SK-N-MC (cell line): ENCODE data around the gene DTNA.
"Not testable (repeated sequence)": the region's sequence is repeated elsewhere in the genome, so short reads cannot be mapped to it uniquely, and the experiment has no call there.

Experiments
- DNase-seq: peaks from one replicate; pipeline ENCODE4 v3.0.0-alpha.2; 2011; ENCODE audit warnings: low read depth, low spot score
- H3K27ac ChIP-seq: fragments of 200-600 bp; sonication (generic); 2 replicates; pipeline ENCODE4 v1.5.1; 2016; ENCODE audit warnings: mixed run types
- H3K36me3 ChIP-seq: fragments of 200-600 bp; sonication (generic); 2 replicates; pipeline ENCODE4 v1.6.1; 2017; ENCODE audit warnings: antibody characterized with exemption, low read length, mixed read lengths; ENCODE audit not compliant: insufficient read depth
- H3K4me3 ChIP-seq: fragments of 200-600 bp; sonication (generic); 2 replicates; pipeline ENCODE4 v1.5.1; 2016
- H3K9ac ChIP-seq: fragments of 200-600 bp; sonication (generic); 2 replicates; pipeline ENCODE4 v1.8.0; 2017; ENCODE audit warnings: mixed run types, mixed read lengths; ENCODE audit not compliant: insufficient read length
- H3K9me3 ChIP-seq: fragments of 200-600 bp; sonication (generic); 2 replicates; pipeline ENCODE4 v1.6.1; 2017; ENCODE audit warnings: low read depth, mild to moderate bottlenecking, antibody characterized with exemption, low read length, moderate library complexity, mixed read lengths
- EZH2 ChIP-seq: fragments of 200-600 bp; sonication (generic); IDR thresholded peaks from one replicate; pipeline ENCODE4 v1.6.1; 2017; ENCODE audit warnings: antibody characterized with exemption
- FOXP2 ChIP-seq: optimal IDR thresholded peaks from 2 replicates; pipeline ENCODE3; 2011; ENCODE audit warnings: mild to moderate bottlenecking, moderate library complexity; ENCODE audit not compliant: insufficient read depth; ENCODE audit errors: extremely low read length, control extremely low read depth
- POLR2AphosphoS5 ChIP-seq: IDR thresholded peaks from 2 replicates; pipeline ENCODE4 v1.6.1; 2012; ENCODE audit warnings: mild to moderate bottlenecking, low read depth, low read length, borderline replicate concordance

DTNA gene

DNA sequence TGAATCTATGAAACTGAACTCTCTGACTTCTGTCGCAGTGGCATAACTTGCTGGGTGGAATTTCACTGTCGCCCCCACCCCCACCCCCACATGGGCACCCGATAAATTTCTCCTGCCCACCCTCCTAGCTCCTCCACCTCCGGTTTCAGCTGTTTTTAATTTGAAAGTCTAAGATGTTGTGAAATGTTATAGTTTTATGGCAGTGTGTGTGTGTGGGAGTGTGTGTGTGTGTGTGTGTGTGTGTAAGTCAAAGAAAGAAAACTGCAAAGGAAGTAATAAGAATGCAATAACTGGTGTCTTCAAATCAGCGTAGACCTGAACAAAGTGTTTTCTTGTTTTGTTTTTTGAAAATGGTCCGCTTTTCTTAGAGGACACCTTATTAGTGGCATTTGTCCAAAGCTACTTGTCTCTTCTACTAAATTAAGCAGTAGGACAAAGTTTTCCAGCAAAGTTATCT is 388 bp downstream of the DTNA start:
- H3K9me3 ChIP-seq, result no peaks in the 10 kb centered on the region
- peak; percentile 44; the same call in 1 of the 2 replicates for TF ChIP-seq POLR2AphosphoS5
- no peak for TF ChIP-seq FOXP2
- no peak for TF ChIP-seq EZH2
- H3K4me3 ChIP-seq, result peak overlapping the region; percentile 85
- DNase-seq, result no peak
- peak overlapping the region; percentile 80 for H3K9ac ChIP-seq
- peak overlapping the region; percentile 98 for H3K27ac ChIP-seq
- H3K36me3 ChIP-seq, result no peaks in the 10 kb centered on the region; the same call in 1 of the 2 replicates

DNA sequence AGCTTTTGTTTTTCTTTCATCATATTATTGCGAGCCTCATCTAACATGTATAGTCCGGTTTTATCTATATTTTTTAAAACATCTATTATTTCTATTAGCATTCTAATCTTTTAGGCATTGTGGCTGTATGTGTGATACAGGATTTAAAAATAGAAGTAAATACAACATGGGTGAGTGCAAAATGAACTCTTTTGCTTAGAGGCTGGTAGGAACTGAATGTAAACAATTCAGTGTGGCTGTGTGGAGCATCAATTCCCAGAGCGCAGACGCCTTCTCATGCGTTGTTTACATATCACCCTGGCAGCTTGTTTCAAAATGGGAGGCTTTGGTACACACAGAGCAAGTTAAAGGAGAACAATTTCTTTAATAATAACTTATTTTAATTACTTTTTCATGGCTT is 836 bp downstream of the DTNA start:
- Histone ChIP-seq H3K9me3 (no peaks in the 10 kb centered on the region), H3K4me3 (peak overlapping the region; percentile 85), H3K36me3 (no peaks in the 10 kb centered on the region; the same call in 1 of the 2 replicates), H3K27ac (peak overlapping the region; percentile 98), H3K9ac (peak overlapping the region; percentile 80)
- no peak for TF ChIP-seq POLR2AphosphoS5
- TF ChIP-seq EZH2, result no peak
- TF ChIP-seq FOXP2, result peak; percentile 34
- DNase-seq, result no peak

DNA sequence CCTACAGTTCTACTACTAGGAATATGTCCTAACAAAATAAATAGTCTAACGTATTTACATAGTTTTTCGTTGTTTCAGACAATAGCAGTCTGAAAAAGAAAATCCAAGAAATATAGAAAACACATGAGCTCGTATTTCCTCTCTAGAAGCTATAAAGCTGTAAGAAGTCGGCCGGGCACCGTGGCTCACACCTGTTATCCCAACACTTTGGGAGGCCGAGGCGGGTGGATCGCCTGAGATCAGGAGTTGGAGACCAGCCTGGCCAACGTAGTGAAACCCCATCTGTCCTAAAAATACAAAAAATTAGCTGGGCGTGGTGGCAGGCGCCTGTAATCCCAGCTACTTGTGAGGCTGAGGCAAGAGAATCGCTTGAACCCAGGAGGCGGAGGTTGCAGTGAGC is 6.0 kb downstream of the DTNA start:
- not testable (repeated sequence) for H3K9me3 ChIP-seq, H3K4me3 ChIP-seq, DNase-seq, H3K27ac ChIP-seq, H3K36me3 ChIP-seq, H3K9ac ChIP-seq

DNA sequence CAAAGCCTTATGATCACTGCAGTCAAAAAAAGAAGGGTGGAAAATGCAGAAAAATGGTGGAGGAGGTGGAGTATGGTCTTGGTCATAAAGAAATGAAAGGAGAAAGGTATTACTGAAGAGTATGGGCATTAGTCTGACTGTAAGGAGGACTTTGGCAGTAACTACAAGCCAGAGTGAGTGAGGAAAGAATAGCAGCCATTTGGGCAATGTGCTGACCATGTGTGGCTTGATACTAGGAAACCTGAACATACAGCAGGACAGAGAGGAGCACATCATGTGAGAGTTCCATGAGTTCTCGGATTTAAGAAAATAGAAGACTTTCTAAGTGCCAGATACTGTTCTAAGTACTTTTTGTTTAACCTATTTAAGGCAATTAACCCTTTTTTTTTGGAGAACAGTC is 8.5 kb downstream of the DTNA start:
- DNase-seq, result no peak
- no peak overlapping the region for H3K27ac ChIP-seq
- H3K9me3 ChIP-seq, result no peaks in the 10 kb centered on the region
- no peak overlapping the region for H3K4me3 ChIP-seq
- TF ChIP-seq EZH2 (no peak), POLR2AphosphoS5 (no peak), FOXP2 (no peak)
- no peaks in the 10 kb centered on the region for H3K36me3 ChIP-seq
- no peak overlapping the region for H3K9ac ChIP-seq

DNA sequence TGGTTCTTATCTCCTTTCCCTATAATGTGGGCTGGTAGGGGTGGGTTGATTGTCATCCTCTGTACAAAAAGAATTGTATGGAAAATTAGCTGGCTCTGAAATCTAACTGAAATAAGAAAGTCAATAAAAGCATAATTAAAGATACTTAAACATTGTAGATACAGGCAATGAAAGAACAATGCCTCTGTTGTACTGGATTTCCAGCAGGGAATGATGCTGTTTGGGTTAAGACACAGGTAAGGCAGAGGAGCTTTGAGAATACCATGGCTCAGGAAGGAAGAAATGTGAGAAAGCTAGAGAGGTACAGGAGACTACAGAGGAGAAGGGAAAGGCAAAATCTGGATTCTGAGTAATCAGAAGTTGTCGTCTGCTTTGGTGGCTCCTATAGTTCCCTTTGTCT is 10.1 kb downstream of the DTNA start:
- DNase-seq, result no peak
- no peaks in the 10 kb centered on the region; the same call in 1 of the 2 replicates for H3K9me3 ChIP-seq
- no peak overlapping the region for H3K9ac ChIP-seq
- no peak for TF ChIP-seq POLR2AphosphoS5
- TF ChIP-seq EZH2, result no peak
- TF ChIP-seq FOXP2, result no peak
- no peak overlapping the region for H3K27ac ChIP-seq
- no peak overlapping the region for H3K4me3 ChIP-seq
- H3K36me3 ChIP-seq, result no peaks in the 10 kb centered on the region

DNA sequence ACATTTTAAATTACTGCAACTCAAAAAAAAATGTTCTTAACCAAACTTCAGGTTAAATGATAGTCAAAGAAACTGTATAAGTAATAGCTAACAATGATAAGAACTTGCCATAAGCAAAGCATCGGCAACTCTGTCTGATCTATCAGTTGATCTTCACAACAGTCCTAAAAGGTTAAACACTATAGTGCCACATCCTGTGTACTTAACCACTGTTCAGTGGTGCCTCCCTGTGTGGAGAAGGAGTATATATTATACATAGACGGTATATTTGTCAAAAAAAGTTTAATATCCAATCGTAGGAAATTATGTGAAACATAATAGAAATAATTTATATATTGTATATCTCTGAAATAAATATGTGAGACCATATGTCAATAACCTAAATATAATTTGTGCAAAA is 13.0 kb downstream of the DTNA start:
- DNase-seq, result no peak
- H3K9me3 ChIP-seq, result no peaks in the 10 kb centered on the region; the same call in 1 of the 2 replicates
- H3K36me3 ChIP-seq, result no peaks in the 10 kb centered on the region
- H3K4me3 ChIP-seq, result no peak overlapping the region
- no peak overlapping the region for H3K9ac ChIP-seq
- no peak for TF ChIP-seq EZH2
- TF ChIP-seq POLR2AphosphoS5, result no peak
- TF ChIP-seq FOXP2, result no peak
- no peak overlapping the region for H3K27ac ChIP-seq

DNA sequence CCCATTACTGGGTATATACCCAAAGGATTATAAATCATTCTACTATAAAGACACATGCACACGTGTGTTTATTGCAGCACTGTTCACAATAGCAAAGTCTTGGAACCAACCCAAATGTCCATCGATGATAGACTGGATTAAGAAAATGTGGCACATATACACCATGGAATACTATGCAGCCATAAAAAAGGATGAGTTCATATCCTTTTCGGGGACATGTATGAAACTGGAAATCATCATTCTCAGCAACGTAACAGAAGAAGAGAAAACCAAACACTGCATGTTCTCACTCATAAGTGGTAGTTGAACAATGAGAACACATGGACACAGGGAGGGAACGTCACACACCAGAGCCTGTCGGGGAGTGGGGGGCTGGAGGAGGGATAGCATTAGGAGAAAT is 15.6 kb downstream of the DTNA start:
- not testable (repeated sequence) for H3K27ac ChIP-seq, H3K36me3 ChIP-seq, H3K9ac ChIP-seq, H3K9me3 ChIP-seq, H3K4me3 ChIP-seq, DNase-seq

DNA sequence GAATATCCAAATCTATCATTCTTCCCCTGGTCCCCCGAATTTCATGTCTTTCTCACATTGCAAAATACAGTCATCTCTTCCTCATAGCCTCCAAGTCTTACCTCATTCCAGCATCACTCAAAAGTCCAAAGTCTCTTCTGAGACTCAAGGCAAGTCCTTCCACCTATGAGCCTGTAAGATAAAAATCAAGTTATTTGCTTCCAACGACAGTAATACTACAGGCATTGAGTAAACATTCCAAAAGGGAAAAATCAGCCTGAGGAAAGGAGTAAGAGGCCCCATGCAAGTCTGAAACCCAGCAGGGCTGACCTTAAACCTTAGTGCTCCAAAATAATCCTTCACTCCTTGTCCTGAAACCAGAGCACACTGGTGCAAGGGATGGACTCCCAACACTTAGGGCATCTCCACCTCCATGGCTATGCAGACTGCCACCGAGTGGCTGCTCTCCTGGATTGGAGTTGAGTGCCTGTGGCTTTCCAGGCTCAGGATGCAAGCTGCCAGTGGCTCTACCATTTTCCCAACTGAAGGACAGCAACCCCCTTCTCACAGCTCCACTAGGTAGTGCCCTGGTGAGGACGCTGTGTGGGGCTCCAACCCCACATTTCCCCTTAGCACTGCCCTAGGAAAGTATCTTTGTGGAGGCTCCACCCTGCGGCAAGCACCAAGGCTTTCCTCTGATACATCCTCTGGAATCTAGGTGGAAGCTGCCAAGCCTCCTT is 16.3 kb downstream of the DTNA start:
- Histone ChIP-seq H3K36me3 (no peaks in the 10 kb centered on the region), H3K27ac (no peak overlapping the region), H3K4me3 (no peak overlapping the region), H3K9ac (no peak overlapping the region), H3K9me3 (no peaks in the 10 kb centered on the region; the same call in 1 of the 2 replicates)
- no peak for TF ChIP-seq POLR2AphosphoS5
- no peak for TF ChIP-seq FOXP2
- TF ChIP-seq EZH2, result no peak
- DNase-seq, result no peak

DNA sequence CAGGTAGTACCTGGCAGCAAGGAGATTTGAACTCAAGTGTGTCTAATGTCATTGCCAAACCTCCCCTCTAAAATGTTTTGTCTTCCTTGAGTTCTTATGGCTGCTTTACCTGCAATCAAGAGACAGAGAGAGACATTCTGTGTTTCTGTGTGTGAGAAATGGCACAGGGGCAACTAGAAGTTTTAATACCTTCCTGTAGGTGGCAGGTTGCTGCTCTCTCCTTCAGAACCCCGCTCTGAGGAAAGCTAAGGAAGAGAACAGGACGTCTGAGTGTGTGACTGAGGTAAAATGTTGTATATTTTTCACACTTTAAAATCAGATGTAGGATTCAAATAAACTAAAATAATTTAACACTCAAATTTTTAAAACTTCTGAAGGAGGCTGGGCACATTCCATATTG is 19.2 kb downstream of the DTNA start:
- DNase-seq, result no peak
- H3K4me3 ChIP-seq, result no peak overlapping the region
- no peak overlapping the region for H3K27ac ChIP-seq
- H3K9ac ChIP-seq, result no peak overlapping the region
- no peak for TF ChIP-seq FOXP2
- no peak for TF ChIP-seq EZH2
- no peak for TF ChIP-seq POLR2AphosphoS5
- no peaks in the 10 kb centered on the region; the same call in 1 of the 2 replicates for H3K9me3 ChIP-seq
- H3K36me3 ChIP-seq, result no peaks in the 10 kb centered on the region
